ENCODE measurements around the gene TF. TPM values are rescaled to one million over a fixed set of nuclear protein-coding genes. Genes with fewer than 3 reads are reported as not detected.

Gene TF
- total and polyA plus RNA-seq, 10 of the 15 experiments (the other 5 are each of a cell fraction or from before 2014, with no cell fraction given): under 0.01 to 8.9 (median 0.05) TPM; not detected in 1

DNA sequence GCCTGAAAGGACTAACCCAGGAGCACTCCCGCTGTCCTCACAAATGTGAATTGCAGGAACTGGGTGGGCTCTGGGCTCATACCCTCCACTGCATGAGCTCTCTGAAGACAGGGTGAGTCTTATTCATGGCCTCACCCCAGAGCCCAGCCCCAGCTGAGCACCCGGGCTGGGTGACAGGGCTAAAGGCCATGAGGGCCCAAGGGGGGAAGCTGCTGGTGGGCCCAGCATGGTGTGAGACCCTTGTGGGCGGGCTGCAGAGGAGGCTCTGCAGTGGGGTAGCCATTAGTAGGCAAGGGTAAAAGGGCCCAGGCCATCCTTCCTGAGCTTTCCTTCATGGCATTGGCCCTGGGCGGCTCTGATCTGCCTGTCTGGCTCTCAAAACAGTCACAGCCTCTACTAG, 89.8 kb downstream of the TF start:
- Histone ChIP-seq H3K27ac (ENCODE audit: control insufficient read depth, insufficient read depth) (no peak overlapping the region), H3K36me3 (ENCODE audit: control insufficient read depth in 2 of 2, insufficient read depth in 2 of 2, low read length in 1 of 2) (no peaks in the 10 kb centered on the region), H3K9me3 (replicated peaks; ENCODE audit: control insufficient read depth, insufficient read depth, low read length) (no peaks in the 10 kb centered on the region), H3K79me2 (ENCODE audit: control insufficient read depth, insufficient read depth, low read length) (no peaks in the 10 kb centered on the region), H2AFZ (ENCODE audit: control insufficient read depth, low read depth, low read length) (no peak overlapping the region), H3K27me3 (replicated peaks in 1 of 2; ENCODE audit: control insufficient read depth in 2 of 2, insufficient read depth in 2 of 2, low read length in 1 of 2) (peaks cover 0 to 3% of the 10 kb centered on the region in 2 experiments; a peak in 1 of 4 replicates), H3K4me3 (no peak overlapping the region), H3K4me1 (ENCODE audit: control insufficient read depth, insufficient read depth, low read length) (no peaks in the 10 kb centered on the region), H3K4me2 (ENCODE audit: control insufficient read depth, insufficient read depth) (no peak overlapping the region), H3K9ac (ENCODE audit: control insufficient read depth, insufficient read depth, low read length) (no peak overlapping the region), H4K20me1 (ENCODE audit: control insufficient read depth, insufficient read depth) (no peaks in the 10 kb centered on the region)
- intact Hi-C loops (cut with micrococcal nuclease; ENCODE audit: unreplicated experiment) (no loop called here), in situ Hi-C loops (cut with MboI) (no loop called here)
- ChIA-PET CTCF (no interaction called here), RAD21 (ENCODE audit: unreplicated experiment) (no interaction called here), POLR2A (no interaction called here), SMC1A (ENCODE audit: uncharacterized antibody, unreplicated experiment) (no interaction called here)
- BruUV-seq (replicated peaks): no TSS peak
- ATAC-seq: no peak
- TF ChIP-seq ZBTB33 (IDR thresholded peaks at IDR 0.05) (no peak), ELK1 (IDR thresholded peaks at IDR 0.05; ENCODE audit: low read depth, low read length) (no peak), MXI1 (IDR thresholded peaks at IDR 0.05; ENCODE audit: low read depth, low read length) (no peak), FOS (IDR thresholded peaks at IDR 0.05; ENCODE audit: borderline replicate concordance, extremely low read depth, insufficient read length) (no peak), CEBPZ (IDR thresholded peaks at IDR 0.05; ENCODE audit: low read depth, low read length) (no peak), SREBF1 (IDR thresholded peaks at IDR 0.05; ENCODE audit: low read length) (no peak), CHD1 (IDR thresholded peaks at IDR 0.05; ENCODE audit: low read depth, low read length) (no peak), RAD51 (IDR thresholded peaks at IDR 0.05) (no peak), ATF3 (IDR thresholded peaks at IDR 0.05; ENCODE audit: borderline replicate concordance, extremely low read depth, low read depth, low read length) (no peak), SRF (IDR thresholded peaks at IDR 0.05; ENCODE audit: low read depth in 2 of 2, low read length in 2 of 2) (no peak), PKNOX1 (IDR thresholded peaks at IDR 0.05) (no peak), NRF1 (conservative IDR thresholded peaks at IDR 0.05; ENCODE audit: low read depth, low read length) (no peak), KLF5 (IDR thresholded peaks at IDR 0.05; ENCODE audit: partially characterized antibody) (no peak), LARP7 (IDR thresholded peaks at IDR 0.05) (no peak)
- no peak for FAIRE-seq
- DNase-seq (ENCODE audit: low read depth, low spot score): no peak
- WGBS (ENCODE audit: insufficient coverage, insufficient replicate concordance, low lambda C conversion rate, missing lambda C conversion rate): 31% methylated on average over 4 of the region's 4 CpGs

Measured in GM12878 (cell line).